Measurements from ENCODE around the gene NDC1.

DNA sequence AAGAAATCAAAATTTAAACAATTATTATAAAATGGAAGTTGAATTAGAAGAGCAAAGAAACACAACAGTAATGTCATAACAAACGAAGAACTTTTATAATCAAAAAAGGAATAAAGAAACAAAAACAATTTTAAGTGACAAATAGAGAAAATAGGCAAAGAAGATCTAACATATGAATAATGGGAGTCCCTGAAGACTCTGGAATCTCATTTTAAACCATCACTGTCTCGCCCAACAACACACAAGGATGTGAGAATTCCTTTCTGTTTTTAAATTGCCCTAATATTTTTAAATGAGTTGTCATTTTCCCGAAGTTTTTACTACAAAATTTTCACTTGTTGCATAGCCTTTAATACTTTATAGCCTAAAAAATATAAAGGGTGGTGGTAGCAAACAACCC, 4.3 kb upstream of the NDC1 start:
- TF ChIP-seq, protein P1, sequence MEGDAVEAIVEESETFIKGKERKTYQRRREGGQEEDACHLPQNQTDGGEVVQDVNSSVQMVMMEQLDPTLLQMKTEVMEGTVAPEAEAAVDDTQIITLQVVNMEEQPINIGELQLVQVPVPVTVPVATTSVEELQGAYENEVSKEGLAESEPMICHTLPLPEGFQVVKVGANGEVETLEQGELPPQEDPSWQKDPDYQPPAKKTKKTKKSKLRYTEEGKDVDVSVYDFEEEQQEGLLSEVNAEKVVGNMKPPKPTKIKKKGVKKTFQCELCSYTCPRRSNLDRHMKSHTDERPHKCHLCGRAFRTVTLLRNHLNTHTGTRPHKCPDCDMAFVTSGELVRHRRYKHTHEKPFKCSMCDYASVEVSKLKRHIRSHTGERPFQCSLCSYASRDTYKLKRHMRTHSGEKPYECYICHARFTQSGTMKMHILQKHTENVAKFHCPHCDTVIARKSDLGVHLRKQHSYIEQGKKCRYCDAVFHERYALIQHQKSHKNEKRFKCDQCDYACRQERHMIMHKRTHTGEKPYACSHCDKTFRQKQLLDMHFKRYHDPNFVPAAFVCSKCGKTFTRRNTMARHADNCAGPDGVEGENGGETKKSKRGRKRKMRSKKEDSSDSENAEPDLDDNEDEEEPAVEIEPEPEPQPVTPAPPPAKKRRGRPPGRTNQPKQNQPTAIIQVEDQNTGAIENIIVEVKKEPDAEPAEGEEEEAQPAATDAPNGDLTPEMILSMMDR (IDR thresholded peaks at IDR 0.05; ENCODE audit: low read length), result no peak
- TF ChIP-seq EZH2 (optimal IDR thresholded peaks at IDR 0.05; ENCODE audit: low read depth, low read length) (no peak), EZH2phosphoT487 (IDR thresholded peaks at IDR 0.05; ENCODE audit: low read length) (no peak)
